ENCODE results near the gene MT2A.

GRCh38 chr16:56632848-56633365 lies 24.5 kb downstream of the MT2A start:
- TF ChIP-seq GATA2 (IDR thresholded peaks at IDR 0.05; ENCODE audit: low read depth, low read length): no peak
- no peak for TF ChIP-seq GATA3 (IDR thresholded peaks at IDR 0.05; ENCODE audit: low read depth, low read length)
